H9 (cell line): ENCODE data around the gene PRRC1. TPM values are rescaled to one million over a fixed set of nuclear protein-coding genes. Genes with fewer than 3 reads are reported as not detected.

Experiments
- DNase-seq: peaks from one replicate; pipeline ENCODE4 v3.0.0-alpha.2; 2017
- H2AFZ ChIP-seq: one replicate; pipeline ENCODE4 v1.6.1; 2013; ENCODE audit warnings: mild to moderate bottlenecking, low read length, control low read depth, moderate library complexity
- H2AK5ac ChIP-seq: 2 replicates; pipeline ENCODE4 v1.6.1; 2013; ENCODE audit warnings: low read length, control low read depth, mixed read lengths; ENCODE audit not compliant: insufficient read length
- H2BK120ac ChIP-seq: one replicate; pipeline ENCODE4 v1.6.1; 2013; ENCODE audit warnings: low read depth, mild to moderate bottlenecking, low read length, control low read depth, inconsistent platforms; ENCODE audit not compliant: poor library complexity, severe bottlenecking
- H2BK12ac ChIP-seq: 2 replicates; pipeline ENCODE4 v1.6.1; 2013; ENCODE audit warnings: low read length, control low read depth, mixed read lengths, low read depth; ENCODE audit not compliant: insufficient read length
- H2BK15ac ChIP-seq: 2 replicates; pipeline ENCODE4 v1.6.1; 2013; ENCODE audit warnings: low read depth, low read length, control low read depth
- H2BK20ac ChIP-seq: one replicate; pipeline ENCODE4 v1.6.1; 2013; ENCODE audit warnings: low read depth, mild to moderate bottlenecking, low read length, control low read depth, inconsistent platforms; ENCODE audit not compliant: poor library complexity, severe bottlenecking
- H2BK5ac ChIP-seq: 2 replicates; pipeline ENCODE4 v1.6.1; 2013; ENCODE audit warnings: low read length, control low read depth, mixed read lengths; ENCODE audit not compliant: insufficient read length
- H3K14ac ChIP-seq: 2 replicates; pipeline ENCODE4 v1.6.1; 2013; ENCODE audit warnings: low read length, control low read depth; ENCODE audit not compliant: insufficient read depth
- H3K18ac ChIP-seq: 2 replicates; pipeline ENCODE4 v1.6.1; 2013; ENCODE audit warnings: low read depth, mild to moderate bottlenecking, mixed read lengths, low read length, control low read depth; ENCODE audit not compliant: insufficient read length
- H3K23ac ChIP-seq: 2 replicates; pipeline ENCODE4 v1.6.1; 2013; ENCODE audit warnings: low read length, control low read depth, mixed read lengths, low read depth; ENCODE audit not compliant: insufficient read length
- H3K23me2 ChIP-seq: 2 replicates; pipeline ENCODE4 v1.6.1; 2013; ENCODE audit warnings: low read depth, mild to moderate bottlenecking, mixed read lengths, low read length, control low read depth; ENCODE audit not compliant: insufficient read length, poor library complexity, severe bottlenecking
- H3K27ac ChIP-seq: 2 replicates; pipeline ENCODE4 v1.5.1; 2013; ENCODE audit warnings: low read length, control low read depth, mixed read lengths, low read depth; ENCODE audit not compliant: insufficient read length
- H3K27me3 ChIP-seq: 2 replicates; pipeline ENCODE4 v1.6.1; 2013; ENCODE audit warnings: low read length, control low read depth, inconsistent platforms; ENCODE audit not compliant: insufficient read depth
- H3K4ac ChIP-seq: 2 replicates; pipeline ENCODE4 v1.6.1; 2013; ENCODE audit warnings: low read depth, mild to moderate bottlenecking, control low read depth, inconsistent platforms, low read length, moderate library complexity
- H3K4me1 ChIP-seq: 2 replicates; pipeline ENCODE4 v1.6.1; 2013; ENCODE audit warnings: low read length, control low read depth, inconsistent platforms; ENCODE audit not compliant: insufficient read depth
- H3K4me2 ChIP-seq: 2 replicates; pipeline ENCODE4 v1.6.1; 2013; ENCODE audit warnings: low read length, control low read depth, mixed read lengths; ENCODE audit not compliant: insufficient read length, insufficient read depth
- H3K56ac ChIP-seq: 2 replicates; pipeline ENCODE4 v1.6.1; 2013; ENCODE audit warnings: low read depth, mild to moderate bottlenecking, mixed read lengths, low read length, control low read depth; ENCODE audit not compliant: insufficient read length
- H3K79me1 ChIP-seq: 2 replicates; pipeline ENCODE4 v1.6.1; 2013; ENCODE audit warnings: low read depth, mild to moderate bottlenecking, moderate library complexity, low read length, control low read depth, inconsistent platforms; ENCODE audit not compliant: insufficient read depth, poor library complexity, severe bottlenecking
- H3K79me2 ChIP-seq: 2 replicates; pipeline ENCODE4 v1.6.1; 2013; ENCODE audit warnings: low read length, control low read depth, inconsistent platforms; ENCODE audit not compliant: insufficient read depth
- H3K9ac ChIP-seq: 2 replicates; pipeline ENCODE4 v1.6.1; 2013; ENCODE audit warnings: low read length, control low read depth, mixed read lengths; ENCODE audit not compliant: insufficient read length; ENCODE audit errors: extremely low read depth
- H3K9me3 ChIP-seq: one replicate; pipeline ENCODE4 v1.6.1; 2013; ENCODE audit warnings: low read depth, low read length, inconsistent platforms; ENCODE audit not compliant: control insufficient read depth
- H3T11ph ChIP-seq: one replicate; pipeline ENCODE4 v1.6.1; 2013; ENCODE audit warnings: mild to moderate bottlenecking, low read length, control low read depth, inconsistent platforms
- H4K20me1 ChIP-seq: one replicate; pipeline ENCODE4 v1.6.1; 2013; ENCODE audit not compliant: control insufficient read depth, insufficient read length, insufficient read depth
- H4K5ac ChIP-seq: 2 replicates; pipeline ENCODE4 v1.6.1; 2013; ENCODE audit warnings: low read depth, mild to moderate bottlenecking, mixed read lengths, low read length, control low read depth; ENCODE audit not compliant: insufficient read length
- H4K8ac ChIP-seq: replicated peaks from 2 replicates; pipeline ENCODE4 v1.6.1; 2013; ENCODE audit warnings: low read length, control low read depth, mixed read lengths, low read depth; ENCODE audit not compliant: insufficient read length
- H4K91ac ChIP-seq: 2 replicates; pipeline ENCODE4 v1.6.1; 2013; ENCODE audit warnings: low read depth, mild to moderate bottlenecking, moderate library complexity, mixed read lengths, low read length, control low read depth; ENCODE audit not compliant: insufficient read length
- H3K27ac Mint-ChIP-seq, 3 experiments: 2 replicates in 2 of 3; 3 replicates in 1 of 3; pipeline ENCODE4 v1.8.0; 2020 to 2021; ENCODE audit warnings: mixed read lengths in 3 of 3, mild to moderate bottlenecking in 1 of 3, moderate library complexity in 1 of 3
- H3K27me3 Mint-ChIP-seq: 2 replicates; pipeline ENCODE4 v1.8.0; 2021; ENCODE audit warnings: low read depth, mild to moderate bottlenecking, moderate library complexity, mixed read lengths
- H3K36me3 Mint-ChIP-seq, 3 experiments: 2 replicates in 2 of 3; 3 replicates in 1 of 3; pipeline ENCODE4 v1.8.0; 2020 to 2021; ENCODE audit warnings: low read depth in 3 of 3, mixed read lengths in 3 of 3; ENCODE audit not compliant: insufficient read depth in 1 of 3
- H3K4me1 Mint-ChIP-seq, 2 experiments: 2 replicates each; pipeline ENCODE4 v1.8.0; 2020; ENCODE audit warnings: mixed read lengths in 2 of 2
- H3K4me3 Mint-ChIP-seq, 2 experiments: 2 replicates in 1 of 2; 3 replicates in 1 of 2; pipeline ENCODE4 v1.8.0; 2020 to 2021; ENCODE audit warnings: mild to moderate bottlenecking in 2 of 2, mixed read lengths in 2 of 2, moderate library complexity in 1 of 2
- H3K9me3 Mint-ChIP-seq, 2 experiments: 2 replicates in 1 of 2; 3 replicates in 1 of 2; pipeline ENCODE4 v1.8.0; 2020; ENCODE audit warnings: mild to moderate bottlenecking in 2 of 2, mixed read lengths in 2 of 2, moderate library complexity in 1 of 2
- WGBS: extraction: QIAGEN DNeasy Blood & Tissue Kit; methylation state at CpG from one replicate; pipeline ENCODE4 v1.1.7; 2013; ENCODE audit warnings: missing lambda C conversion rate, low lambda C conversion rate, mixed read lengths; ENCODE audit not compliant: insufficient read length; ENCODE audit errors: extremely low coverage; 5-methylcytosine and 5-hydroxymethylcytosine counted together
- total RNA-seq: library from RNA; stranded (reverse); gene quantifications from 2 replicates; pipeline ENCODE4 v1.2.1, GENCODE V29; 2021
- TF ChIP-seq, protein P1 (sequence below): fragments of 200-600 bp; sonication (generic); conservative IDR thresholded peaks from 3 replicates; pipeline ENCODE4 v1.8.0; 2021; ENCODE audit warnings: antibody characterized with exemption, mild to moderate bottlenecking

The PRRC1 gene
- total RNA-seq, 1 experiment from 2014 or later: 70.7 TPM

DNA sequence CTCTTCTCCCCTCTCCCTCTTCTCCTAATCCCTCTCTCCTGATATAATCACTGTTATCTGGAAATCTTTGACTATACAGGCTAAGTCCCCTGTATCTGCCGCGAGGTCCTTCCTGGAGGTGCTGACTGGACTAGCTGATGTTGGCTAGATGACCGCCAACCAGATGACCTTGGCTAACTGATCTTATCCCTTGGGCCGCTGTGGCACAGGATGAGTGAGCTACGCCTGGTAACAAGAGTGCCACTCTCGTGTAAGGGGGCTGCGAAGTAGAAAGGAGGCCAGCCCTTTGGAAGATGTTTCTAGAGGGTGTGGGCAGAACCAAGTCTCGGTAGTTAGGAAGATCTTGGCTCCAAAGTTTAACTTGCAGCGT, 345 bp upstream of the PRRC1 start:
- H4K20me1 ChIP-seq: no peaks in the 10 kb centered on the region
- no peak overlapping the region for H2BK12ac ChIP-seq
- no peaks in the 10 kb centered on the region; the same call in 1 of the 2 replicates for H3K4me1 ChIP-seq
- Mint-ChIP-seq H3K9me3 (peaks cover 5 to 7% of the 10 kb centered on the region in 2 experiments), H3K4me3 (peak overlapping the region; percentile 63 to 83), H3K27me3 (no peaks in the 10 kb centered on the region; the same call in 1 of the 2 replicates), H3K27ac (peak overlapping the region in 1 of 3 experiments; percentile 80; a peak in 1 of 7 replicates), H3K36me3 (peaks cover 20 to 28% (median 24%) of the 10 kb centered on the region in 3 experiments), H3K4me1 (peaks cover 24 to 27% of the 10 kb centered on the region in 2 experiments)
- H3K9ac ChIP-seq: no peak overlapping the region
- no peak overlapping the region for H4K8ac ChIP-seq
- no peaks in the 10 kb centered on the region for H3K27me3 ChIP-seq
- no peak overlapping the region for H4K5ac ChIP-seq
- H3K4me2 ChIP-seq: peak overlapping the region; percentile 80
- no peak overlapping the region for H4K91ac ChIP-seq
- no peak overlapping the region for H2BK5ac ChIP-seq
- peaks cover 26% of the 10 kb centered on the region; the same call in 1 of the 2 replicates for H3K79me2 ChIP-seq
- peaks cover 4% of the 10 kb centered on the region for H3K23me2 ChIP-seq
- DNase-seq: no peak
- no peaks in the 10 kb centered on the region for H3K9me3 ChIP-seq
- H3K79me1 ChIP-seq: peaks cover 6% of the 10 kb centered on the region
- no peak overlapping the region for H3K23ac ChIP-seq
- no peak overlapping the region for H3K56ac ChIP-seq
- no peak overlapping the region for H3K14ac ChIP-seq
- no peak overlapping the region for H2AFZ ChIP-seq
- no peak overlapping the region for H3K27ac ChIP-seq
- H3T11ph ChIP-seq: no peak overlapping the region
- no peak overlapping the region for H2BK20ac ChIP-seq
- no peak overlapping the region for H2BK120ac ChIP-seq
- no peak overlapping the region for H2AK5ac ChIP-seq
- no peak overlapping the region for H3K18ac ChIP-seq
- no peak overlapping the region for H2BK15ac ChIP-seq
- TF ChIP-seq, protein P1, sequence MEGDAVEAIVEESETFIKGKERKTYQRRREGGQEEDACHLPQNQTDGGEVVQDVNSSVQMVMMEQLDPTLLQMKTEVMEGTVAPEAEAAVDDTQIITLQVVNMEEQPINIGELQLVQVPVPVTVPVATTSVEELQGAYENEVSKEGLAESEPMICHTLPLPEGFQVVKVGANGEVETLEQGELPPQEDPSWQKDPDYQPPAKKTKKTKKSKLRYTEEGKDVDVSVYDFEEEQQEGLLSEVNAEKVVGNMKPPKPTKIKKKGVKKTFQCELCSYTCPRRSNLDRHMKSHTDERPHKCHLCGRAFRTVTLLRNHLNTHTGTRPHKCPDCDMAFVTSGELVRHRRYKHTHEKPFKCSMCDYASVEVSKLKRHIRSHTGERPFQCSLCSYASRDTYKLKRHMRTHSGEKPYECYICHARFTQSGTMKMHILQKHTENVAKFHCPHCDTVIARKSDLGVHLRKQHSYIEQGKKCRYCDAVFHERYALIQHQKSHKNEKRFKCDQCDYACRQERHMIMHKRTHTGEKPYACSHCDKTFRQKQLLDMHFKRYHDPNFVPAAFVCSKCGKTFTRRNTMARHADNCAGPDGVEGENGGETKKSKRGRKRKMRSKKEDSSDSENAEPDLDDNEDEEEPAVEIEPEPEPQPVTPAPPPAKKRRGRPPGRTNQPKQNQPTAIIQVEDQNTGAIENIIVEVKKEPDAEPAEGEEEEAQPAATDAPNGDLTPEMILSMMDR: no peak
- WGBS: no CpG with 5 or more reads among the region's 9 CpGs
- no peak overlapping the region for H3K4ac ChIP-seq
